ENCODE data around the gene KATNB1. TPM values are rescaled to one million over a fixed set of nuclear protein-coding genes. Genes with fewer than 3 reads are reported as not detected.
"Not testable (repeated sequence)": the region's sequence is repeated elsewhere in the genome, so short reads cannot be mapped to it uniquely, and the experiment has no call there.

The KATNB1 gene
- total RNA-seq, 1 experiment from 2014 or later = 17.4 TPM

DNA sequence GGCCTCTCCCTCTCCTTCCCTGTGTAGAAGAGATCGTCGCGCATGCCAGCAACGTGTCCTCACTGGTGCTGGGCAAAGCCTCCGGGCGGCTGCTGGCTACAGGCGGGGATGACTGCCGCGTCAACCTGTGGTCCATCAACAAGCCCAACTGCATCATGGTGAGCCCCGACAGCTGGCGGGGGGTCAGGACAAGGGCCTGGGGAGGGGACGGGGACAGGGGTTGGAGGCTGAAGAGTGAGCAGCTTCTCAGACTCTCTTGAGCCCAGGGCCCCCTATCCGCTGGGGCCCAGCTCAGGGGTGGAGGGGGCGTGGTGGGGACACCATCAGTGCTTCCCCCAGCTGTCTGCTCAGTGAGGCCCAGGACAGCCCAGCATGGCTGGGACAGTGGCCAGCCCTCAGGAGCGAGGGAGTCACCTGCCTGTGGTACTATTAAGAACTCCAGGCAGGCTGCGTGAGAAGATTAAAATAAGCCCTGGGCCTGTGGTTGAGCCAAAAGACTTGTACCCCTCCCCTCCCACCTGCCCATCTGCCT is 6.2 kb downstream of the KATNB1 start:
- Histone ChIP-seq H3K27me3 (ENCODE audit: low read length) (no peaks in the 10 kb centered on the region), H3K36me3 (ENCODE audit: insufficient read depth, low read length) (no peaks in the 10 kb centered on the region), H3K9me3 (ENCODE audit: low read length) (no peaks in the 10 kb centered on the region), H4K20me1 (ENCODE audit: insufficient read depth, low read depth, low read length) (no peaks in the 10 kb centered on the region), H3K4me3 (ENCODE audit: low read length) (no peak overlapping the region), H3K4me1 (ENCODE audit: low read length) (peaks cover 6% of the 10 kb centered on the region), H3K4me2 (ENCODE audit: low read depth, low read length, poor library complexity, severe bottlenecking) (no peak overlapping the region), H3K79me2 (ENCODE audit: low read length) (peaks cover 7% of the 10 kb centered on the region), H3K9ac (ENCODE audit: low read length) (no peak overlapping the region), H3K27ac (ENCODE audit: low read length) (no peak overlapping the region), H2AFZ (ENCODE audit: low read length) (no peak overlapping the region), H3K9me2 (replicated peaks; ENCODE audit: insufficient read depth, low read length) (no peaks in the 10 kb centered on the region)
- no peak for DNase-seq

DNA sequence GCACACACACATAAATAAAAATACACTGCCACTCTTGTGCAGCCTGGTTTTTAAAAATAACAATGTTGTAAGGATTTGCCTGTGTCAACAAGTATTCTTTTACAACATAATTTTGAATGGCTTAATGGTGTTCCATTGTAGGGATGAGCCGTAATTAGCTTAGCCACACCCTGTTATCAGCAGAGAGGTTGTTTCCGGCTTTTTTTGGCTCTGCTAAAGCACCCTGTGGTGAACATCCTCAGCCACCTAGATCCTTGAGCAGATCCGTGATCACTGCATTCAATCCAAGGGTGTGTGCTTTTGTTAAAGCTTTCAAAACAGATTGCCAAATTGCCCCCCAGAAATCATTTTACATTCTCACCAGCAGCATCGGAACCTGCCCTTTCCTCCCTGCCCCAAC is 7.0 kb downstream of the KATNB1 start:
- Histone ChIP-seq H3K36me3 (ENCODE audit: insufficient read depth, low read length) (no peaks in the 10 kb centered on the region), H3K9ac (ENCODE audit: low read length) (no peak overlapping the region), H3K9me3 (ENCODE audit: low read length) (no peaks in the 10 kb centered on the region), H3K79me2 (ENCODE audit: low read length) (no peaks in the 10 kb centered on the region), H3K4me3 (ENCODE audit: low read length) (no peak overlapping the region), H3K4me1 (ENCODE audit: low read length) (no peaks in the 10 kb centered on the region), H3K9me2 (replicated peaks; ENCODE audit: insufficient read depth, low read length) (no peaks in the 10 kb centered on the region), H2AFZ (ENCODE audit: low read length) (no peak overlapping the region), H3K27me3 (ENCODE audit: low read length) (no peaks in the 10 kb centered on the region), H3K4me2 (ENCODE audit: low read depth, low read length, poor library complexity, severe bottlenecking) (no peak overlapping the region), H4K20me1 (ENCODE audit: insufficient read depth, low read depth, low read length) (no peaks in the 10 kb centered on the region), H3K27ac (ENCODE audit: low read length) (no peak overlapping the region)
- no peak for DNase-seq

DNA sequence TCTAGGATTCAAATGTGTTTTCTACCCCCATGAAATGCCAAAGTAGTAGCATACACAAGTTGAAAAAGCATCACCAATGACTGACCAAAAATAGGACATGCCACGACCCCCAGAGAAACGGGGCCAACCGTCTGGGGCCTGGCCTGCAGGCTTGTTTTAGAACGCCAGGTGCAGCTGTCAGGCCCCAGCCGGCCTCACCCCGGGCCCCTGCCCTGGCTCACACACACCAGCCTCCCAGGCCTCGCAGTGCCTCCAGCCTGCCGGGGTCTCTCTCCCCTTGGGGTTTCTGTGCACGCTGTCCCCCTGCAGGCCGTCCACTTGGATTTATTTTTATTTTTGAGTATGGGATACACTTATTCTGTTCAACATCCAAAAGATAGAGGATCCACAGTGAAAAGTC is 7.9 kb downstream of the KATNB1 start:
- H3K79me2 ChIP-seq (ENCODE audit: low read length) = no peaks in the 10 kb centered on the region
- H3K4me3 ChIP-seq (ENCODE audit: low read length) = no peak overlapping the region
- H3K4me2 ChIP-seq (ENCODE audit: low read depth, low read length, poor library complexity, severe bottlenecking) = no peak overlapping the region
- H3K9me2 ChIP-seq (replicated peaks; ENCODE audit: insufficient read depth, low read length) = no peaks in the 10 kb centered on the region
- no peaks in the 10 kb centered on the region for H3K27me3 ChIP-seq (ENCODE audit: low read length)
- H3K36me3 ChIP-seq (ENCODE audit: insufficient read depth, low read length) = no peaks in the 10 kb centered on the region
- no peaks in the 10 kb centered on the region for H4K20me1 ChIP-seq (ENCODE audit: insufficient read depth, low read depth, low read length)
- H3K9ac ChIP-seq (ENCODE audit: low read length) = no peak overlapping the region
- H3K27ac ChIP-seq (ENCODE audit: low read length) = no peak overlapping the region
- H3K9me3 ChIP-seq (ENCODE audit: low read length) = no peaks in the 10 kb centered on the region
- DNase-seq = no peak
- H2AFZ ChIP-seq (ENCODE audit: low read length) = no peak overlapping the region
- no peaks in the 10 kb centered on the region for H3K4me1 ChIP-seq (ENCODE audit: low read length)

DNA sequence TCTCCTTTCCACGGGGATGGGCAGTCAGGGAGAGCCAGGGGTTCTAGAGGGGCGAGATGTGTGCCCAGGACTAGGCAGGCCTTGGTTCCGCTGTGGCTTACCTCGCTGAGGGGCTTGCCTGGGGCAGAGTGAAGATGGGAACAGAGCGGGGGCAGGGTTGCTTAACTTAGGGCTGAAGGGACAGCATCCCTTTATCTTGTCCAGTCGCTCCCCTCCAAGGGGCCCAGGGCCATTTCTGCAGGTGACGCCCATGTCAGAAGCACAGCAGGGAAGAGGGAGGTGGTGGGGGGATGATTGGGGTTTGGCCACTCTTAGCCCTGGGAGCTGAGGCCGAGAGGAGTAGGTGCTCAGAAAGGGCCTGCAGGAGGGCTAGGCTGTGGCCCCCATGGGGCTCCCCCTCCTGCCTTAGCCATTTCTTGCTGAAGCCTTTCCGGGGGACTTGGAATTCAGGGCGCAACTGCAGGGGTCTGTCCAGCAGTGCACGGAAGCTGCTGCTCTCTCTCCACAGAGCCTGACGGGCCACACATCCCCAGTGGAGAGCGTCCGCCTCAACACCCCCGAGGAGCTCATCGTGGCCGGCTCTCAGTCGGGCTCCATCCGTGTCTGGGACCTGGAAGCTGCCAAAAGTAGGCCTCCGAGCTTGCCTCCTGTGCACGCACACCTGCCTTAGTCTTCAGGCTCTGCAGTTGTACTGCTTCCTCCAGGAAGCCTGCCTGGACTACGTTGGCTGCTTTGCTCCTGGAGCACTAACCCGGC is 8.5 kb downstream of the KATNB1 start:
- H3K36me3 ChIP-seq (ENCODE audit: insufficient read depth, low read length) = no peaks in the 10 kb centered on the region
- H3K4me2 ChIP-seq (ENCODE audit: low read depth, low read length, poor library complexity, severe bottlenecking) = no peak overlapping the region
- H4K20me1 ChIP-seq (ENCODE audit: insufficient read depth, low read depth, low read length) = no peaks in the 10 kb centered on the region
- no peak for DNase-seq
- H3K27me3 ChIP-seq (ENCODE audit: low read length) = no peaks in the 10 kb centered on the region
- H3K4me1 ChIP-seq (ENCODE audit: low read length) = no peaks in the 10 kb centered on the region
- H3K4me3 ChIP-seq (ENCODE audit: low read length) = no peak overlapping the region
- H3K79me2 ChIP-seq (ENCODE audit: low read length) = no peaks in the 10 kb centered on the region
- H3K9me3 ChIP-seq (ENCODE audit: low read length) = no peaks in the 10 kb centered on the region
- no peak overlapping the region for H3K27ac ChIP-seq (ENCODE audit: low read length)
- no peak overlapping the region for H2AFZ ChIP-seq (ENCODE audit: low read length)
- H3K9me2 ChIP-seq (replicated peaks; ENCODE audit: insufficient read depth, low read length) = no peaks in the 10 kb centered on the region
- no peak overlapping the region for H3K9ac ChIP-seq (ENCODE audit: low read length)

DNA sequence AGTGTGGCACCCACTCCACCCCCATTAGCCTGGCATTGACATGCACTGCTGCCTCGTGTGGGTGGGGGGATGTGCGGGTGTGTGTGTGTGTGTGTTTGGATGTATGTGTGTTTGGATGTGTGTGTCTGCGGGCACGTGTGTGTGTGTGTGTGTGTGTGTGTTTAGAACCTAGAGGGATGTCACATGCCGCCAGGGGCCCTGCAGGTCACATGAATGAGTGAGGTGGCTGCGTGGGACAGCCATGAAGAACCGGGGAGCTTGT is 9.0 kb downstream of the KATNB1 start:
- Histone ChIP-seq H3K4me3 (ENCODE audit: low read length) (no peak overlapping the region), H3K9me2 (replicated peaks; ENCODE audit: insufficient read depth, low read length) (no peaks in the 10 kb centered on the region), H3K9me3 (ENCODE audit: low read length) (no peaks in the 10 kb centered on the region), H2AFZ (ENCODE audit: low read length) (no peak overlapping the region), H3K4me1 (ENCODE audit: low read length) (no peaks in the 10 kb centered on the region), H4K20me1 (ENCODE audit: insufficient read depth, low read depth, low read length) (no peaks in the 10 kb centered on the region), H3K9ac (ENCODE audit: low read length) (no peak overlapping the region), H3K79me2 (ENCODE audit: low read length) (no peaks in the 10 kb centered on the region), H3K36me3 (ENCODE audit: insufficient read depth, low read length) (no peaks in the 10 kb centered on the region), H3K4me2 (ENCODE audit: low read depth, low read length, poor library complexity, severe bottlenecking) (no peak overlapping the region), H3K27ac (ENCODE audit: low read length) (no peak overlapping the region), H3K27me3 (ENCODE audit: low read length) (no peaks in the 10 kb centered on the region)
- DNase-seq = no peak

DNA sequence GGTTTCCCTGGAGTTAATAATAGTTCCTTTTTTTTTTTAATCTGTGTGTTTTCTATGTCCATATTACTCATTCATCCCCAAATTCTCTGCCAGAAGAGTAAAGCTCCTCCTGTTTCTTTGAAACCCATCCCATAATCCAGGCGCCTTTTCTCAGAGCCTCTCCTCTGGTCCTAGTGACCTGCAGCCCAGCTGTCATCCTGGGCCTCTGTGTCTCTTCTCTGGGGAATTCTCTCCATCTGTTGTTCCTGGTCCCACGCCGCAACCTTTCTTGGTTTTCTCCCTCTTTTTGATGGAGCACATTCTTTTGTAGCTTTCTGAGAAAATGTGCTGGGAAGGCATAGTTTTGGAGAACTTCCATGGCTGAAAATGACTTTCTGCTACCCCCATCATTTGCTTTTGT is 10.2 kb downstream of the KATNB1 start:
- Histone ChIP-seq H3K36me3 (ENCODE audit: insufficient read depth, low read length) (no peaks in the 10 kb centered on the region), H3K4me2 (ENCODE audit: low read depth, low read length, poor library complexity, severe bottlenecking) (no peak overlapping the region), H3K9ac (ENCODE audit: low read length) (no peak overlapping the region), H2AFZ (ENCODE audit: low read length) (no peak overlapping the region), H3K9me2 (replicated peaks; ENCODE audit: insufficient read depth, low read length) (no peaks in the 10 kb centered on the region), H3K9me3 (ENCODE audit: low read length) (no peaks in the 10 kb centered on the region), H3K4me1 (ENCODE audit: low read length) (no peaks in the 10 kb centered on the region), H4K20me1 (ENCODE audit: insufficient read depth, low read depth, low read length) (no peaks in the 10 kb centered on the region), H3K27ac (ENCODE audit: low read length) (no peak overlapping the region), H3K27me3 (ENCODE audit: low read length) (no peaks in the 10 kb centered on the region), H3K4me3 (ENCODE audit: low read length) (no peak overlapping the region), H3K79me2 (ENCODE audit: low read length) (no peaks in the 10 kb centered on the region)
- DNase-seq = no peak

DNA sequence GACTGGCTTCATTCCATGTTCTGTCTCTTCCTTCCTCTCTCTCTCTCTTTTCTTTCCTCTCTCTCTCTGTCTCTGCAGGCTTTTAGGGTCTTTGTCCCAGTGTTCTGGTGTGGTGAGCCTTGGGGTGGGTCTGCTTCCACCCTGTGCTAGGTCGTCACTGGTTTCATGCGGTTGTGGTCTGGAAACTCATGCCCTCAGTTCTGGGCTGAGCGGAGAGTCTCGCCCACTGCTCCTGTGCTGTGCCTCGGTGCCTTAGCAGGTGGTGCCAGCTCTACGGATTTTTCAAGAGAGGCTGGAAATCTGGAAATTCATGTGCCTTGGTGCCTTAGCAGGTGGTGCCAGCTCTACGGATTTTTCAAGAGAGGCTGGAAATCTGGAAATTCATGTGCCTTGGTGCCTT is 10.7 kb downstream of the KATNB1 start:
- not testable (repeated sequence) for H3K4me2 ChIP-seq (ENCODE audit: low read depth, low read length, poor library complexity, severe bottlenecking); H3K27ac ChIP-seq (ENCODE audit: low read length); H2AFZ ChIP-seq (ENCODE audit: low read length); H3K36me3 ChIP-seq (ENCODE audit: insufficient read depth, low read length); H3K27me3 ChIP-seq (ENCODE audit: low read length); H3K9me3 ChIP-seq (ENCODE audit: low read length); H4K20me1 ChIP-seq (ENCODE audit: insufficient read depth, low read depth, low read length); H3K4me1 ChIP-seq (ENCODE audit: low read length); H3K9ac ChIP-seq (ENCODE audit: low read length); H3K79me2 ChIP-seq (ENCODE audit: low read length); DNase-seq; H3K4me3 ChIP-seq (ENCODE audit: low read length); H3K9me2 ChIP-seq (replicated peaks; ENCODE audit: insufficient read depth, low read length)

DNA sequence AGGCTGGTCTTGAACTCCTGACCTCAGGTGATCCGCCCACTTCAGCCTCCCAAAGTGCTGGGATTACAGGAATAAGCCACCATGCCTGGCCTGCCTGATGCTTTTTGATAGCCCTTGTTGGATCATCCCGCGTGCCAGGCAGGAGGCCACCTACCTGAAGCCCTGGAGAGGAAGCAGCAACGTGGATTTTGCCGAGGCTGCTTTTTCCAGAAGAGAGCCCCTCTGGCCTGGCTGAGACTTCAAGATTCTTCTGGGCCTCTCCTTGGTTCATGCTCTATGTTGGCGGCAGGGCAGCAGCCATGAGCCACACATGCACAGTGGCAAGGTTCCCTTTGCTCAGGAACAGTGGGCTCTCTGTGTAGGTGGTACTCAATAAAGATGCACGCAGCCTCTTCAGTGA is 11.5 kb downstream of the KATNB1 start:
- Histone ChIP-seq H3K36me3 (ENCODE audit: insufficient read depth, low read length) (no peaks in the 10 kb centered on the region), H2AFZ (ENCODE audit: low read length) (no peak overlapping the region), H3K9ac (ENCODE audit: low read length) (no peak overlapping the region), H3K4me1 (ENCODE audit: low read length) (no peaks in the 10 kb centered on the region), H3K9me2 (replicated peaks; ENCODE audit: insufficient read depth, low read length) (no peaks in the 10 kb centered on the region), H3K79me2 (ENCODE audit: low read length) (no peaks in the 10 kb centered on the region), H3K4me2 (ENCODE audit: low read depth, low read length, poor library complexity, severe bottlenecking) (no peak overlapping the region), H3K9me3 (ENCODE audit: low read length) (no peaks in the 10 kb centered on the region), H3K27me3 (ENCODE audit: low read length) (no peaks in the 10 kb centered on the region), H3K4me3 (ENCODE audit: low read length) (no peak overlapping the region), H4K20me1 (ENCODE audit: insufficient read depth, low read depth, low read length) (no peaks in the 10 kb centered on the region), H3K27ac (ENCODE audit: low read length) (no peak overlapping the region)
- no peak for DNase-seq
